RWPE2 (cell line): ENCODE results near the gene KLHL1.

Experiments
- ATAC-seq: fragments of 200-7000 bp; cut with Tn5 transposase; 3 replicates; pipeline ENCODE4 v1.9.1; 2021; ENCODE audit warnings: low read depth
- DNase-seq: peaks from one replicate; pipeline ENCODE4 v3.0.0-alpha.2; 2020; ENCODE audit warnings: low spot score
- H3K27ac ChIP-seq: fragments of 450-650 bp; 2 replicates; pipeline ENCODE4 v1.5.1; 2017; ENCODE audit warnings: mild to moderate bottlenecking; ENCODE audit not compliant: poor library complexity, severe bottlenecking
- H3K27me3 ChIP-seq: fragments of 250-450 bp; sonication (Bioruptor Pico); 2 replicates; pipeline ENCODE4 v1.5.1; 2021; ENCODE audit warnings: mild to moderate bottlenecking, moderate library complexity; ENCODE audit not compliant: insufficient read depth, poor library complexity, severe bottlenecking
- H3K36me3 ChIP-seq: fragments of 250-450 bp; sonication (Bioruptor Pico); 2 replicates; pipeline ENCODE4 v1.5.1; 2020; ENCODE audit warnings: low read depth, mild to moderate bottlenecking, moderate library complexity
- H3K4me1 ChIP-seq: fragments of 250-450 bp; sonication (Bioruptor Pico); 2 replicates; pipeline ENCODE4 v1.5.1; 2021; ENCODE audit warnings: mild to moderate bottlenecking, moderate library complexity; ENCODE audit not compliant: insufficient read depth, poor library complexity, severe bottlenecking
- H3K4me3 ChIP-seq: fragments of 250-450 bp; sonication (Bioruptor Pico); 2 replicates; pipeline ENCODE4 v1.5.1; 2021; ENCODE audit warnings: mild to moderate bottlenecking, moderate library complexity; ENCODE audit not compliant: severe bottlenecking
- H3K9me3 ChIP-seq: fragments of 250-450 bp; sonication (Bioruptor Pico); 2 replicates; pipeline ENCODE4 v1.5.1; 2021; ENCODE audit warnings: mild to moderate bottlenecking, moderate library complexity; ENCODE audit not compliant: severe bottlenecking
- CTCF ChIP-seq: fragments of 450-650 bp; IDR thresholded peaks from one replicate; pipeline ENCODE4 v1.5.1; 2017; ENCODE audit warnings: mild to moderate bottlenecking, moderate library complexity; ENCODE audit not compliant: poor library complexity, severe bottlenecking

Gene KLHL1

DNA sequence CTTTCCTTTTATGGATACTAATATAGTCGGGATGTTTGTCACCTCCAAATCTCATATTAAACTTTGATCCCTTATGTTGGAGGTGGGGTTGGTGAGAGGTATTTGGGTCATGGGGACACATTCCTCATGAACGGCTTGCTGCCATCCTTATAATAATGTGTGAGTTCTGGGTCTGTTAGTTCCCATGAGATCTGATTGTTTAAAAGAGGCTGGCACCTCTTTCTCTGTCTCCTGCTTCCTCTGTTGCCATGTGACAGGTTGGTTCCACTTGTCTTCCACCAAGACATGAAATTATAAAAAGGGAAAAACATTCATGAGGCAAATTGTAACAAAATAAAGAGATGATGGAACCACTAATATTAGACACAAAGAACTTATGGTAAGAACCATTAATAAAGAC is 108.4 kb downstream of the KLHL1 start:
- no peak for TF ChIP-seq CTCF
- H3K4me3 ChIP-seq = no peak overlapping the region
- no peak for ATAC-seq

DNA sequence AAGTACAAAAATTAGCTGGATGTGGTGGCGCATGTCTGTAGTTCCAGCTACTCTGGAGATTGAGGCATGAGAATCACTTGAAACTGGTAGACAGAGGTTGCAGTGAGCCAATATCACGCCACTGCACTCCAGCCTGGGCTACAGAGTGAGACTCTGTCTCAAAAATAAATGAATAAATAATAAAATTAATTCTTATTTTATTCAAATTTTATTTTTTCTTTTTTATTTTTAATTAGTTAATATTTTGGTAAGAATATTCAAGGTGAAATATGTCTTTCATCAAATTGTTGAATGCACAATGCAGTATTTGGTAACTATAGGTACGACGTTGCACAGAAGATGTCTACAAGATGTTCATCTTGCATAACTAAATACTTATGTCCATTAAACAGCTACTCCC is 111.2 kb downstream of the KLHL1 start:
- H3K4me1 ChIP-seq = no peaks in the 10 kb centered on the region
- DNase-seq (no peak), ATAC-seq (no peak)
- H3K4me3 ChIP-seq = no peak overlapping the region
- no peak for TF ChIP-seq CTCF
- no peaks in the 10 kb centered on the region for H3K27me3 ChIP-seq
- H3K36me3 ChIP-seq = no peaks in the 10 kb centered on the region
- no peak overlapping the region for H3K27ac ChIP-seq
- H3K9me3 ChIP-seq = no peaks in the 10 kb centered on the region

More for the DNA sequence above, 108.4 kb downstream of the KLHL1 start:
- Histone ChIP-seq H3K27me3 (no peaks in the 10 kb centered on the region), H3K4me1 (no peaks in the 10 kb centered on the region), H3K27ac (no peak overlapping the region), H3K36me3 (no peaks in the 10 kb centered on the region), H3K9me3 (no peaks in the 10 kb centered on the region)
- DNase-seq = no peak

GRCh38 chr13:69980799-69981198 is 127.5 kb downstream of the KLHL1 start:
- no peaks in the 10 kb centered on the region for H3K4me1 ChIP-seq
- H3K4me3 ChIP-seq = no peak overlapping the region
- ATAC-seq (no peak), DNase-seq (no peak)
- H3K36me3 ChIP-seq = no peaks in the 10 kb centered on the region
- H3K9me3 ChIP-seq = no peaks in the 10 kb centered on the region
- no peaks in the 10 kb centered on the region for H3K27me3 ChIP-seq
- TF ChIP-seq CTCF = no peak
- no peak overlapping the region for H3K27ac ChIP-seq

GRCh38 chr13:69975496-69975895 is 132.8 kb downstream of the KLHL1 start:
- ATAC-seq (no peak), DNase-seq (no peak)
- no peaks in the 10 kb centered on the region for H3K27me3 ChIP-seq
- H3K36me3 ChIP-seq = no peaks in the 10 kb centered on the region
- no peak overlapping the region for H3K4me3 ChIP-seq
- no peak for TF ChIP-seq CTCF
- no peak overlapping the region for H3K27ac ChIP-seq
- H3K9me3 ChIP-seq = no peaks in the 10 kb centered on the region
- no peaks in the 10 kb centered on the region for H3K4me1 ChIP-seq

- H3K9me3 ChIP-seq = no peaks in the 10 kb centered on the region
- H3K36me3 ChIP-seq = no peaks in the 10 kb centered on the region
- peak; percentile 58; the same call in 1 of the 3 replicates for ATAC-seq
- H3K4me1 ChIP-seq = no peaks in the 10 kb centered on the region
- DNase-seq = no peak
- no peaks in the 10 kb centered on the region for H3K27me3 ChIP-seq
- H3K4me3 ChIP-seq = no peak overlapping the region
- no peak overlapping the region for H3K27ac ChIP-seq
- no peak for TF ChIP-seq CTCF
Observed at GRCh38 chr13:69970520-69970919, 137.7 kb downstream of the KLHL1 start.
